IMR-90 (cell line): ENCODE results near the gene TEX264. TPM values are rescaled to one million over a fixed set of nuclear protein-coding genes. Genes with fewer than 3 reads are reported as not detected.

Source experiments
- ATAC-seq: fragments of 200-7000 bp; cut with Tn5 transposase; 2 replicates; pipeline ENCODE4 v1.9.1; 2020; ENCODE audit warnings: low read depth, mild to moderate bottlenecking, moderate library complexity
- BruUV-seq: library from RNA; stranded (reverse); fragments of 400-500 nt; replicated peaks from 2 replicates; lab custom pipeline; 2021; lab: Mats Ljungman, UMichigan
- CTCF ChIA-PET: fragments of 300-600 bp; formaldehyde crosslinking; extraction: SDS; loops from one replicate; lab custom pipeline; 2021; ENCODE audit warnings: antibody characterized with exemption; lab: Yijun Ruan, JAX
- POLR2A ChIA-PET: fragments of 300-600 bp; sonication (Branson Sonifier 250); formaldehyde crosslinking; loops from one replicate; lab custom pipeline; 2022; ENCODE audit warnings: antibody characterized with exemption; ENCODE audit not compliant: unreplicated experiment; lab: Charles Lee
- DNase-seq: peaks from one replicate; pipeline ENCODE4 v3.0.0; 2013
- H2AFZ ChIP-seq: replicated peaks from 2 replicates; pipeline ENCODE3; 2013; ENCODE audit warnings: low read length, mild to moderate bottlenecking; ENCODE audit not compliant: poor library complexity
- H2AK5ac ChIP-seq: 2 replicates; pipeline ENCODE4 v1.6.1; 2013; ENCODE audit warnings: low read depth, low read length, inconsistent platforms
- H2AK9ac ChIP-seq: replicated peaks from 2 replicates; pipeline ENCODE3; 2013; ENCODE audit warnings: mild to moderate bottlenecking, low read depth, low read length, moderate library complexity; ENCODE audit not compliant: poor library complexity
- H2BK120ac ChIP-seq: 2 replicates; pipeline ENCODE4 v1.6.1; 2013; ENCODE audit warnings: low read depth, low read length, inconsistent platforms
- H2BK15ac ChIP-seq: 3 replicates; pipeline ENCODE4 v1.6.1; 2013; ENCODE audit warnings: low read depth, low read length, inconsistent platforms
- H2BK20ac ChIP-seq: 2 replicates; pipeline ENCODE4 v1.6.1; 2013; ENCODE audit warnings: low read depth, mild to moderate bottlenecking, inconsistent platforms, low read length, moderate library complexity
- H2BK5ac ChIP-seq: 2 replicates; pipeline ENCODE4 v1.6.1; 2013; ENCODE audit warnings: mild to moderate bottlenecking, low read depth, low read length, inconsistent platforms; ENCODE audit not compliant: poor library complexity, severe bottlenecking
- H3K14ac ChIP-seq: replicated peaks from 2 replicates; pipeline ENCODE4 v1.6.1; 2013; ENCODE audit warnings: low read depth, low read length, inconsistent platforms
- H3K18ac ChIP-seq: 2 replicates; pipeline ENCODE4 v1.6.1; 2013; ENCODE audit warnings: low read depth, low read length, control low read depth
- H3K23ac ChIP-seq: 2 replicates; pipeline ENCODE4 v1.6.1; 2013; ENCODE audit warnings: low read depth, low read length, inconsistent platforms
- H3K27ac ChIP-seq: 2 replicates; pipeline ENCODE4 v1.5.1; 2013; ENCODE audit warnings: mild to moderate bottlenecking, control low read depth, low read length; ENCODE audit not compliant: insufficient read depth
- H3K27me3 ChIP-seq: 2 replicates; pipeline ENCODE4 v1.6.1; 2013; ENCODE audit warnings: low read length; ENCODE audit not compliant: control insufficient read depth, insufficient read depth
- H3K36me3 ChIP-seq: 2 replicates; pipeline ENCODE4 v1.6.1; 2013; ENCODE audit warnings: low read length, mixed read lengths; ENCODE audit not compliant: control insufficient read depth, insufficient read depth
- H3K4ac ChIP-seq: 2 replicates; pipeline ENCODE4 v1.6.1; 2013; ENCODE audit warnings: low read depth, low read length, inconsistent platforms
- H3K4me1 ChIP-seq: 2 replicates; pipeline ENCODE4 v1.6.1; 2013; ENCODE audit warnings: low read length, mixed read lengths; ENCODE audit not compliant: control insufficient read depth, insufficient read depth
- H3K4me2 ChIP-seq: 2 replicates; pipeline ENCODE4 v1.6.1; 2013; ENCODE audit warnings: low read depth, mild to moderate bottlenecking, control low read depth, low read length, moderate library complexity
- H3K4me3 ChIP-seq: 2 replicates; pipeline ENCODE4 v1.5.1; 2013; ENCODE audit warnings: low read depth, mild to moderate bottlenecking, control low read depth, low read length, moderate library complexity; ENCODE audit not compliant: insufficient read depth
- H3K56ac ChIP-seq: 2 replicates; pipeline ENCODE4 v1.6.1; 2013; ENCODE audit warnings: low read length, inconsistent platforms; ENCODE audit not compliant: insufficient read depth; ENCODE audit errors: extremely low read depth
- H3K79me1 ChIP-seq, 2 experiments: 2 replicates each; pipeline ENCODE4 v1.6.1; 2013; ENCODE audit warnings: low read length in 2 of 2, inconsistent platforms in 1 of 2, low read depth in 1 of 2
- H3K9ac ChIP-seq: 2 replicates; pipeline ENCODE4 v1.6.1; 2013; ENCODE audit warnings: low read depth, low read length, control low read depth
- H3K9me1 ChIP-seq: 2 replicates; pipeline ENCODE4 v1.6.1; 2013; ENCODE audit warnings: low read length, inconsistent platforms; ENCODE audit not compliant: insufficient read depth
- H3K9me3 ChIP-seq: 2 replicates; pipeline ENCODE4 v1.6.1; 2013; ENCODE audit warnings: low read length; ENCODE audit not compliant: control insufficient read depth, insufficient read depth
- H4K20me1 ChIP-seq: 2 replicates; pipeline ENCODE4 v1.6.1; 2013; ENCODE audit warnings: low read length, inconsistent platforms; ENCODE audit not compliant: insufficient read depth
- H4K5ac ChIP-seq: 2 replicates; pipeline ENCODE4 v1.6.1; 2013; ENCODE audit warnings: mild to moderate bottlenecking, low read depth, low read length, control low read depth
- H4K8ac ChIP-seq, 2 experiments: 2 replicates each; pipeline ENCODE4 v1.6.1; 2013; ENCODE audit warnings: low read depth in 2 of 2, low read length in 2 of 2, control low read depth in 1 of 2, inconsistent platforms in 1 of 2
- H4K91ac ChIP-seq: 2 replicates; pipeline ENCODE4 v1.6.1; 2013; ENCODE audit warnings: low read depth, low read length, inconsistent platforms; ENCODE audit not compliant: insufficient read depth
- CEBPB ChIP-seq: IDR thresholded peaks from 2 replicates; pipeline ENCODE4 v1.6.1; 2012; ENCODE audit warnings: low read depth, low read length, improper control_type of control experiment
- MAFK ChIP-seq: IDR thresholded peaks from 2 replicates; pipeline ENCODE4 v1.6.1; 2012; ENCODE audit warnings: low read depth, low read length, improper control_type of control experiment
- MXI1 ChIP-seq: IDR thresholded peaks from 2 replicates; pipeline ENCODE4 v1.6.1; 2012; ENCODE audit warnings: low read depth, mild to moderate bottlenecking, low read length, moderate library complexity, borderline replicate concordance
- NFE2L2 ChIP-seq: fragments of 150-350 bp; IDR thresholded peaks from 2 replicates; pipeline ENCODE4 v1.6.1; 2016; ENCODE audit warnings: low read depth, mild to moderate bottlenecking, low read length
- POLR2A ChIP-seq: IDR thresholded peaks from 2 replicates; pipeline ENCODE4 v1.6.1; 2012; ENCODE audit warnings: mild to moderate bottlenecking, low read depth, low read length
- RAD21 ChIP-seq: IDR thresholded peaks from 2 replicates; pipeline ENCODE4 v1.6.1; 2012; ENCODE audit warnings: low read length, improper control_type of control experiment
- RFX5 ChIP-seq: IDR thresholded peaks from 2 replicates; pipeline ENCODE4 v1.8.0; 2012; ENCODE audit warnings: low read depth, mild to moderate bottlenecking, low read length, moderate library complexity
- SMC3 ChIP-seq: fragments of 150-350 bp; IDR thresholded peaks from 2 replicates; pipeline ENCODE4 v1.6.1; 2016; ENCODE audit warnings: low read depth, mild to moderate bottlenecking, antibody characterized with exemption, low read length, moderate library complexity
- USF2 ChIP-seq: fragments of 150-350 bp; IDR thresholded peaks from 2 replicates; pipeline ENCODE4 v1.6.1; 2017; ENCODE audit warnings: mild to moderate bottlenecking, antibody characterized with exemption, low read length, low read depth
- WGBS, 2 experiments: methylation state at CpG; one replicate each; pipeline versions ENCODE4 v1.1.5 to v1.1.7; 2013; ENCODE audit warnings: missing lambda C conversion rate in 2 of 2; ENCODE audit not compliant: insufficient read length in 1 of 2; ENCODE audit errors: extremely low coverage in 2 of 2; 5-methylcytosine and 5-hydroxymethylcytosine counted together
- dilution Hi-C: fragments of 300-500 bp; cut with HindIII; formaldehyde crosslinking; loops from one replicate; pipeline ENCODE4 v1.14.3; 2018; ENCODE audit warnings: low sequenced_read_pairs; ENCODE audit not compliant: unreplicated experiment
- in situ Hi-C: fragments of 300-500 bp; cut with MboI; formaldehyde crosslinking; loops from 3 replicates; pipeline ENCODE4 v1.14.3; 2019; ENCODE audit warnings: low sequenced_read_pairs, inconsistent platforms, mixed read lengths
- intact Hi-C: fragments of 100-400 bp; cut with micrococcal nuclease; formaldehyde crosslinking; loops from 2 replicates; pipeline ENCODE4 v1.10.0; 2022
- polyA plus RNA-seq, 3 experiments: library from polyadenylated mRNA; depleted of rRNA; stranded (reverse); fragments of >200 nt; gene quantifications; 2 replicates each; pipeline ENCODE4 v1.2.3, GENCODE V29; 2012; ENCODE audit warnings: low replicate concordance in 1 of 3
- total RNA-seq: library from RNA; depleted of rRNA; stranded (reverse); fragments of >200 nt; gene quantifications from 2 replicates; pipeline ENCODE4 v1.2.3, GENCODE V29; 2012

The TEX264 gene
- total and polyA plus RNA-seq, 2 of the 4 experiments (the other 2 are of a cell fraction): 30.3 to 45.0 TPM

- DNase-seq (no peak), ATAC-seq (no peak)
- Histone ChIP-seq H3K18ac (no peak overlapping the region), H2BK15ac (no peak overlapping the region), H3K4me1 (peaks cover 10% of the 10 kb centered on the region), H4K91ac (no peak overlapping the region), H2BK120ac (no peak overlapping the region), H3K4me2 (peak overlapping the region; percentile 93), H3K4ac (no peak overlapping the region), H2AK5ac (peak overlapping the region; percentile 8), H2BK5ac (no peak overlapping the region), H3K27ac (no peak overlapping the region), H3K27me3 (no peaks in the 10 kb centered on the region), H4K20me1 (peaks cover under 1% of the 10 kb centered on the region; the same call in 1 of the 2 replicates), H3K23ac (no peak overlapping the region), H3K14ac (no peak overlapping the region), H4K8ac (no peak overlapping the region), H3K9ac (no peak overlapping the region), H2AK9ac (peak overlapping the region; percentile 87), H4K5ac (no peak overlapping the region), H3K9me3 (no peaks in the 10 kb centered on the region), H2AFZ (peak overlapping the region; percentile 93), H3K9me1 (peaks cover 6% of the 10 kb centered on the region), H3K36me3 (peaks cover 7% of the 10 kb centered on the region), H3K79me1 (peaks cover 0 to 44% of the 10 kb centered on the region in 2 experiments; a peak in 2 of 4 replicates), H3K56ac (no peak overlapping the region), H2BK20ac (no peak overlapping the region), H3K4me3 (peak overlapping the region; percentile 87; the same call in 1 of the 2 replicates)
- intact Hi-C loops (loop anchor here (5.0 kb wide), 1 partner anchor 1103 kb away; the partner anchor contains the start of genes C3orf18 and HEMK1), in situ Hi-C loops (no loop called here), dilution Hi-C loops (no loop called here)
- BruUV-seq: no TSS peak
- no peak for TF ChIP-seq CEBPB
- no peak for TF ChIP-seq POLR2A
- TF ChIP-seq NFE2L2: no peak
- TF ChIP-seq SMC3: no peak
- no peak for TF ChIP-seq USF2
- no peak for TF ChIP-seq MAFK
- TF ChIP-seq MXI1: no peak
- TF ChIP-seq RAD21: no peak
- TF ChIP-seq RFX5: no peak
- ChIA-PET CTCF (interaction anchor here (0.6 to 1.6 kb wide), 7 partner anchors 11 to 171 kb away, joined by 3 to 9 read pairs (median 6); partner anchors contain the start of gene DCAF1), POLR2A (no interaction called here)
- 67% methylated on average over 1 of the region's 15 CpGs; no CpG with 5 or more reads in 1 of the 2 experiments for WGBS, 2 experiments
Observed at GRCh38 chr3:51670053-51670822, 814 bp upstream of the TEX264 start.
